ENCODE measurements around the gene HMGXB4. TPM values are rescaled to one million over a fixed set of nuclear protein-coding genes. Genes with fewer than 3 reads are reported as not detected.

The HMGXB4 gene
- total and polyA plus RNA-seq, 9 of the 15 experiments (the other 6 are each of a cell fraction or from before 2014, with no cell fraction given) = 9.9 to 31.4 (median 24.8) TPM

GRCh38 chr22:35299673-35300499 is 42.6 kb downstream of the HMGXB4 start, which contains the start of gene TOM1 (continued):
- TF ChIP-seq CEBPZ (IDR thresholded peaks at IDR 0.05; ENCODE audit: borderline replicate concordance, low read depth, low read length) (peak; percentile 97), RAD21 (CRISPR knock-in tag; conservative IDR thresholded peaks at IDR 0.05 in 1 of 2, IDR thresholded peaks at IDR 0.05 in 1 of 2) (no peak), ZNF395 (CRISPR knock-in tag; IDR thresholded peaks at IDR 0.05) (peak; percentile 65; the same call in 1 of the 2 replicates), MLLT1 (IDR thresholded peaks at IDR 0.05) (peak in 1 of 2 experiments; percentile 93; a peak in 2 of 4 replicates), TAF1 (IDR thresholded peaks at IDR 0.05; ENCODE audit: control insufficient read depth, extremely low read depth, insufficient read depth, low read length, severe bottlenecking) (no peak)
- TF ChIP-seq, protein P1, sequence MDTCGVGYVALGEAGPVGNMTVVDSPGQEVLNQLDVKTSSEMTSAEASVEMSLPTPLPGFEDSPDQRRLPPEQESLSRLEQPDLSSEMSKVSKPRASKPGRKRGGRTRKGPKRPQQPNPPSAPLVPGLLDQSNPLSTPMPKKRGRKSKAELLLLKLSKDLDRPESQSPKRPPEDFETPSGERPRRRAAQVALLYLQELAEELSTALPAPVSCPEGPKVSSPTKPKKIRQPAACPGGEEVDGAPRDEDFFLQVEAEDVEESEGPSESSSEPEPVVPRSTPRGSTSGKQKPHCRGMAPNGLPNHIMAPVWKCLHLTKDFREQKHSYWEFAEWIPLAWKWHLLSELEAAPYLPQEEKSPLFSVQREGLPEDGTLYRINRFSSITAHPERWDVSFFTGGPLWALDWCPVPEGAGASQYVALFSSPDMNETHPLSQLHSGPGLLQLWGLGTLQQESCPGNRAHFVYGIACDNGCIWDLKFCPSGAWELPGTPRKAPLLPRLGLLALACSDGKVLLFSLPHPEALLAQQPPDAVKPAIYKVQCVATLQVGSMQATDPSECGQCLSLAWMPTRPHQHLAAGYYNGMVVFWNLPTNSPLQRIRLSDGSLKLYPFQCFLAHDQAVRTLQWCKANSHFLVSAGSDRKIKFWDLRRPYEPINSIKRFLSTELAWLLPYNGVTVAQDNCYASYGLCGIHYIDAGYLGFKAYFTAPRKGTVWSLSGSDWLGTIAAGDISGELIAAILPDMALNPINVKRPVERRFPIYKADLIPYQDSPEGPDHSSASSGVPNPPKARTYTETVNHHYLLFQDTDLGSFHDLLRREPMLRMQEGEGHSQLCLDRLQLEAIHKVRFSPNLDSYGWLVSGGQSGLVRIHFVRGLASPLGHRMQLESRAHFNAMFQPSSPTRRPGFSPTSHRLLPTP (IDR thresholded peaks at IDR 0.05; ENCODE audit: borderline replicate concordance, extremely low read depth, insufficient read length) = no peak
